GM12875 (cell line): ENCODE results near the gene EXTL2.

Source experiments
- H3K4me3 ChIP-seq: one replicate; pipeline ENCODE4 v1.5.1; 2011; ENCODE audit warnings: low read depth, low read length, control low read depth
- TF ChIP-seq, protein P1 (sequence below): IDR thresholded peaks from 2 replicates; pipeline ENCODE4 v1.5.1; 2011; ENCODE audit warnings: low read depth, mild to moderate bottlenecking, control low read depth, inconsistent platforms, low read length, moderate library complexity, borderline replicate concordance; ENCODE audit not compliant: insufficient read depth

Gene EXTL2

DNA sequence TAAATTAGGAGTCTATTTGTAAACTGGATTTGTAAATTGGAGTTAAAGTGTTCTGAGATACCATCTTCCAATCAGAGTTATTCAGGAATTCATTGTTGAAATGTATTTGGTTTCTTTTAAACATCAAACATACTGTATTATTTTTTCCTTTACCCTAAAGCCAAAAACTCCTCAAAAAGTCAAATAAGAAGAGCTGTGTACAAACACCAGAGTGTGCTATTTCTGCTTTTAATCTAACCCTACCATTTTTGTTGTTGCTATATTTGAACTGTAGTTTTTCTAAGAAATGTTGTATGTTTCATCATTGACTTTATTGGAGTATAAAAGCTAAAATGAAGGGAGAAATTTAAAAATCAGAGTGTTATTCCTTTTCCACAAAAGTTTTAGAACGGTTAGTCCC, 37.1 kb upstream of the EXTL2 start:
- TF ChIP-seq, protein P1, sequence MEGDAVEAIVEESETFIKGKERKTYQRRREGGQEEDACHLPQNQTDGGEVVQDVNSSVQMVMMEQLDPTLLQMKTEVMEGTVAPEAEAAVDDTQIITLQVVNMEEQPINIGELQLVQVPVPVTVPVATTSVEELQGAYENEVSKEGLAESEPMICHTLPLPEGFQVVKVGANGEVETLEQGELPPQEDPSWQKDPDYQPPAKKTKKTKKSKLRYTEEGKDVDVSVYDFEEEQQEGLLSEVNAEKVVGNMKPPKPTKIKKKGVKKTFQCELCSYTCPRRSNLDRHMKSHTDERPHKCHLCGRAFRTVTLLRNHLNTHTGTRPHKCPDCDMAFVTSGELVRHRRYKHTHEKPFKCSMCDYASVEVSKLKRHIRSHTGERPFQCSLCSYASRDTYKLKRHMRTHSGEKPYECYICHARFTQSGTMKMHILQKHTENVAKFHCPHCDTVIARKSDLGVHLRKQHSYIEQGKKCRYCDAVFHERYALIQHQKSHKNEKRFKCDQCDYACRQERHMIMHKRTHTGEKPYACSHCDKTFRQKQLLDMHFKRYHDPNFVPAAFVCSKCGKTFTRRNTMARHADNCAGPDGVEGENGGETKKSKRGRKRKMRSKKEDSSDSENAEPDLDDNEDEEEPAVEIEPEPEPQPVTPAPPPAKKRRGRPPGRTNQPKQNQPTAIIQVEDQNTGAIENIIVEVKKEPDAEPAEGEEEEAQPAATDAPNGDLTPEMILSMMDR = no peak
- H3K4me3 ChIP-seq = no peak overlapping the region

GRCh38 chr1:100930494-100930893, 35.9 kb upstream of the EXTL2 start:
- TF ChIP-seq, protein P1 = no peak
- H3K4me3 ChIP-seq = no peak overlapping the region

GRCh38 chr1:100928128-100928527, 33.5 kb upstream of the EXTL2 start:
- H3K4me3 ChIP-seq = no peak overlapping the region
- TF ChIP-seq, protein P1 = no peak

- TF ChIP-seq, protein P1 = no peak
- no peak overlapping the region for H3K4me3 ChIP-seq
Measured at GRCh38 chr1:100927276-100927675, 32.6 kb upstream of the EXTL2 start.

DNA sequence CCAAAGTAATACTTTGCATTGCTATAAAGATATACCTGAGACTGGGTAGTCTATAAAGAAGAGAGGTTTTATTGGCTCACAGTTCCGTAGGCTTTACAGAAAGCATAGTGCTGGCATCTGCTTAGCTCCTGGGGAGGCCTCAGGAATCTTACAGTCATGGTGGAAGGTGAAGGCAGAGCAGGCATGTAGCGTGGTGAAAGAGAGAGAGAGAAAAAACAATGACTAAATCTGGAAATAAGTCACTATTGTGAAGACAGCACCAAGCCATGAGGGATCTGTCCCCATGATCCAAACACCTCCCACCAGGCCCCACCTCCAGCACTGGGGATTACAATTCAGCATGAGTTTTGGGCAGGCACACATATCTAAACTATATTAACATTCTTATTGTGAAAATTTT, 31.6 kb upstream of the EXTL2 start:
- no peak overlapping the region for H3K4me3 ChIP-seq
- TF ChIP-seq, protein P1 = no peak

DNA sequence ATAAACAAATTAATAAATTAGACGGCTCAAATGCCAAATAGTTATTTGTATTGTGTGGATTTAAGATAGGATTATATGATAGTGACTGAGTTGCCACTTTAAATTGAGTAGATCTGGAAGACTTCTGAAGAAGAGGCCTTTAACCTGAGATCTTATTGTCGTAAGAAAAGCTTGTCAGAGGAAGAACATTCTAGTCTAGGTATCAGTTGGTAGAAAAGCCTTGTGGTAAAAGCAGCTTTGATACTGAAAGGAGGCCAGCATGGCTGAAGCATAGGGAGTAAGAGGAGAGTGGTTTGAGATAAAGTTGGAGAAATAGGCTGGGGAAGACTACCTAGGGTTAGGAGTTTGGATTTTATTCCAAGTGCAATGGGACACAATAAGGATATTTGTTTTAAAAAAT, 30.3 kb upstream of the EXTL2 start:
- TF ChIP-seq, protein P1 = no peak
- no peak overlapping the region for H3K4me3 ChIP-seq

DNA sequence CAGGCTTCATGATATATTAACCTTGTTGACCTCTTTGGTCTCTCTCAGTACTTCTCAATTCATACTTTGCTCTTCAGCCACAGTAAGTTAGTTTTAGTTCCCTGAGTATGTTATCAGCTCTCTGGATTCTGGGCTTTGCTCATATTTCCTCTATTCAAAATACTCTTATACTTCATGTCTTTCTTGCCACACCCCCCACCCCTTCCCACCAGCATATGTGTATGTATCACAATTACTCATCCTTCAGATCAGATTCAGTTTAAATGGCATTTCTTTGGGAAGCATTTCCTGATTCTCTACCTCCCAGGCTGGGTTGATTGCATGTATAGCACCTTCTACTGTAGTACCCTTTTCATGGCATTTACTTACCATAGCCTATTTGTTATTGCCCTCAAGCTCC, 29.6 kb upstream of the EXTL2 start:
- TF ChIP-seq, protein P1 = no peak
- no peak overlapping the region for H3K4me3 ChIP-seq
